K562 (cell line): ENCODE results near the gene ERAS. TPM values are rescaled to one million over a fixed set of nuclear protein-coding genes. Genes with fewer than 3 reads are reported as not detected.
A peak's percentile ranks its signal among the peaks of the same experiment; 100 is the strongest.

Source experiments
- EP300 ChIP-seq: IDR thresholded peaks from 2 replicates; pipeline ENCODE4 v1.6.1; 2012; ENCODE audit warnings: low read length, improper control_type of control experiment
- ETS1 ChIP-seq: conservative IDR thresholded peaks from 2 replicates; pipeline ENCODE4 v1.6.1; 2011; ENCODE audit warnings: low read depth, mild to moderate bottlenecking, low read length; ENCODE audit not compliant: control insufficient read depth
- FOXK2 ChIP-seq, 2 experiments: fragments of 450-650 bp; IDR thresholded peaks in 1 of 2; conservative IDR thresholded peaks in 1 of 2; 2 replicates each; pipeline ENCODE4 v1.6.1; 2016; ENCODE audit warnings: low read depth in 2 of 2, mild to moderate bottlenecking in 1 of 2
- GABPA ChIP-seq: fragments of 200-800 bp; sonication (Bioruptor generic); conservative IDR thresholded peaks from 2 replicates; pipeline ENCODE4 v1.6.1; 2016; ENCODE audit warnings: low read depth, missing genetic modification characterization, missing compliant biosample characterization
- HCFC1 ChIP-seq: IDR thresholded peaks from 2 replicates; pipeline ENCODE4 v1.6.1; 2012; ENCODE audit warnings: low read depth, low read length, improper control_type of control experiment
- MXD1 ChIP-seq: fragments of 250-450 bp; sonication (Bioruptor Pico); IDR thresholded peaks from 2 replicates; pipeline ENCODE4 v1.8.0; 2021; ENCODE audit warnings: borderline replicate concordance, mild to moderate bottlenecking, moderate library complexity; ENCODE audit not compliant: poor library complexity, severe bottlenecking
- PHF8 ChIP-seq: fragments of 200-600 bp; sonication (generic); IDR thresholded peaks from 2 replicates; pipeline ENCODE4 v1.6.1; 2012; ENCODE audit warnings: mixed run types, mild to moderate bottlenecking, inconsistent platforms, low read length, moderate library complexity, borderline replicate concordance
- RBBP5 ChIP-seq: fragments of 200-600 bp; sonication (generic); IDR thresholded peaks from 2 replicates; pipeline ENCODE4 v1.6.1; 2012; ENCODE audit warnings: borderline replicate concordance, mild to moderate bottlenecking, low read length, control low read depth, inconsistent platforms; ENCODE audit not compliant: insufficient read depth, poor library complexity, severe bottlenecking
- SIN3A ChIP-seq, 2 experiments: fragments of 150-350 bp in 1 of 2; IDR thresholded peaks; 2 replicates each; pipeline ENCODE4 v1.6.1; 2011 to 2016; ENCODE audit warnings: borderline replicate concordance in 2 of 2, low read depth in 2 of 2, low read length in 2 of 2, mild to moderate bottlenecking in 2 of 2, moderate library complexity in 2 of 2; ENCODE audit not compliant: control insufficient read depth in 1 of 2
- SP2 ChIP-seq: IDR thresholded peaks from 2 replicates; pipeline ENCODE4 v1.6.1; 2011; ENCODE audit warnings: mild to moderate bottlenecking, low read depth, low read length, moderate library complexity; ENCODE audit not compliant: poor library complexity, severe bottlenecking; ENCODE audit errors: extremely low read depth
- TAL1 ChIP-seq: fragments of 450-650 bp; IDR thresholded peaks from 2 replicates; pipeline ENCODE4 v1.6.1; 2016; ENCODE audit warnings: mild to moderate bottlenecking
- THRAP3 ChIP-seq: fragments of 450-650 bp; IDR thresholded peaks from 2 replicates; pipeline ENCODE4 v1.6.1; 2016; ENCODE audit warnings: mild to moderate bottlenecking, inconsistent platforms, borderline replicate concordance
- ZKSCAN8 ChIP-seq: fragments of 200-800 bp; sonication (Bioruptor generic); IDR thresholded peaks from 2 replicates; pipeline ENCODE4 v1.6.1; 2016; ENCODE audit warnings: missing genetic modification characterization, missing compliant biosample characterization
- ZNF644 ChIP-seq: fragments of 200-800 bp; sonication (Bioruptor generic); IDR thresholded peaks from 2 replicates; pipeline ENCODE4 v1.6.1; 2016; ENCODE audit warnings: low read depth, missing genetic modification characterization, missing compliant biosample characterization
- polyA plus RNA-seq, 8 experiments: library from polyadenylated mRNA; depleted of rRNA in 4 of 8; stranded (reverse) in 5 of 8; unstranded in 3 of 8; fragments of >200 nt; fragmentation: Nextera tagmentation in 2 of 8; fragmentation: Illumina TruSeq in 1 of 8; extraction: Ambion mirVana in 2 of 8; extraction: Trizol in 1 of 8; gene quantifications; 2 replicates each; pipeline versions ENCODE4 v1.2.1 to v1.2.3, GENCODE V29; 2011 to 2014; ENCODE audit warnings: inconsistent platforms in 1 of 8, missing spikeins in 1 of 8
- total RNA-seq, 7 experiments: library from RNA; depleted of rRNA in 6 of 7; stranded (reverse); fragments of >200 nt in 6 of 7; fragmentation: Illumina TruSeq in 2 of 7; extraction: Trizol in 2 of 7; gene quantifications; 2 replicates each; pipeline versions ENCODE4 v1.2.1 to v1.2.3, GENCODE V29; 2011 to 2021; ENCODE audit warnings: low replicate concordance in 1 of 7
- TF ChIP-seq, protein P1 (sequence below), 2 experiments: fragments of 450-650 bp; conservative IDR thresholded peaks; 2 replicates each; pipeline ENCODE4 v1.6.1; 2017; ENCODE audit warnings: mild to moderate bottlenecking in 2 of 2, moderate library complexity in 2 of 2
- TF ChIP-seq, protein P2 (sequence below), 2 experiments: fragments of 450-650 bp; IDR thresholded peaks; 2 replicates each; pipeline ENCODE4 v1.6.1; 2016
- TF ChIP-seq, protein P3 (sequence below): IDR thresholded peaks from 2 replicates; pipeline ENCODE4 v1.6.1; 2016; ENCODE audit warnings: missing genetic modification characterization, missing compliant biosample characterization

The ERAS gene
- total and polyA plus RNA-seq, 9 of the 15 experiments (the other 6 are each of a cell fraction or from before 2014, with no cell fraction given), result 0.07 to 0.12 TPM; not detected in 7

GRCh38 chrX:48801280-48802088, 24.8 kb upstream of the ERAS start, which contains the start of gene HDAC6 (continued):
- TF ChIP-seq ETS1, result no peak; the same call in 1 of the 2 replicates
- TF ChIP-seq TAL1, result no peak
- TF ChIP-seq GABPA, result no peak
- TF ChIP-seq ZNF644, result no peak
- TF ChIP-seq SP2, result peak; percentile 24
- peak; percentile 74 to 80; a peak in 3 of 4 replicates for TF ChIP-seq FOXK2 (conservative IDR thresholded peaks at IDR 0.05 in 1 of 2, IDR thresholded peaks at IDR 0.05 in 1 of 2; ENCODE audit: low read depth in 2 of 2)
- TF ChIP-seq PHF8, result peak; percentile 20; the same call in 1 of the 2 replicates
- TF ChIP-seq, protein P1, sequence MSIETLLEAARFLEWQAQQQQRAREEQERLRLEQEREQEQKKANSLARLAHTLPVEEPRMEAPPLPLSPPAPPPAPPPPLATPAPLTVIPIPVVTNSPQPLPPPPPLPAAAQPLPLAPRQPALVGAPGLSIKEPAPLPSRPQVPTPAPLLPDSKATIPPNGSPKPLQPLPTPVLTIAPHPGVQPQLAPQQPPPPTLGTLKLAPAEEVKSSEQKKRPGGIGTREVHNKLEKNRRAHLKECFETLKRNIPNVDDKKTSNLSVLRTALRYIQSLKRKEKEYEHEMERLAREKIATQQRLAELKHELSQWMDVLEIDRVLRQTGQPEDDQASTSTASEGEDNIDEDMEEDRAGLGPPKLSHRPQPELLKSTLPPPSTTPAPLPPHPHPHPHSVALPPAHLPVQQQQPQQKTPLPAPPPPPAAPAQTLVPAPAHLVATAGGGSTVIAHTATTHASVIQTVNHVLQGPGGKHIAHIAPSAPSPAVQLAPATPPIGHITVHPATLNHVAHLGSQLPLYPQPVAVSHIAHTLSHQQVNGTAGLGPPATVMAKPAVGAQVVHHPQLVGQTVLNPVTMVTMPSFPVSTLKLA (conservative IDR thresholded peaks at IDR 0.05), result no peak
- TF ChIP-seq MXD1, result no peak
- TF ChIP-seq ZKSCAN8 (CRISPR knock-in tag), result no peak
- no peak for TF ChIP-seq THRAP3
- TF ChIP-seq HCFC1, result peak; percentile 71
- TF ChIP-seq, protein P2, sequence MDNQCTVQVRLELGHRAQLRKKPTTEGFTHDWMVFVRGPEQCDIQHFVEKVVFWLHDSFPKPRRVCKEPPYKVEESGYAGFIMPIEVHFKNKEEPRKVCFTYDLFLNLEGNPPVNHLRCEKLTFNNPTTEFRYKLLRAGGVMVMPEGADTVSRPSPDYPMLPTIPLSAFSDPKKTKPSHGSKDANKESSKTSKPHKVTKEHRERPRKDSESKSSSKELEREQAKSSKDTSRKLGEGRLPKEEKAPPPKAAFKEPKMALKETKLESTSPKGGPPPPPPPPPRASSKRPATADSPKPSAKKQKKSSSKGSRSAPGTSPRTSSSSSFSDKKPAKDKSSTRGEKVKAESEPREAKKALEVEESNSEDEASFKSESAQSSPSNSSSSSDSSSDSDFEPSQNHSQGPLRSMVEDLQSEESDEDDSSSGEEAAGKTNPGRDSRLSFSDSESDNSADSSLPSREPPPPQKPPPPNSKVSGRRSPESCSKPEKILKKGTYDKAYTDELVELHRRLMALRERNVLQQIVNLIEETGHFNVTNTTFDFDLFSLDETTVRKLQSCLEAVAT (IDR thresholded peaks at IDR 0.05), result 0 out of 4 replicates have a peak, but pooled peaks of 1 of the 2 experiments have one; percentile 45
- TF ChIP-seq SIN3A (IDR thresholded peaks at IDR 0.05; ENCODE audit: borderline replicate concordance in 2 of 2, control insufficient read depth in 1 of 2, low read depth in 2 of 2, low read length in 2 of 2), result peak; percentile 64 to 88; a peak in 2 of 4 replicates
- TF ChIP-seq EP300, result no peak
- TF ChIP-seq, protein P3, sequence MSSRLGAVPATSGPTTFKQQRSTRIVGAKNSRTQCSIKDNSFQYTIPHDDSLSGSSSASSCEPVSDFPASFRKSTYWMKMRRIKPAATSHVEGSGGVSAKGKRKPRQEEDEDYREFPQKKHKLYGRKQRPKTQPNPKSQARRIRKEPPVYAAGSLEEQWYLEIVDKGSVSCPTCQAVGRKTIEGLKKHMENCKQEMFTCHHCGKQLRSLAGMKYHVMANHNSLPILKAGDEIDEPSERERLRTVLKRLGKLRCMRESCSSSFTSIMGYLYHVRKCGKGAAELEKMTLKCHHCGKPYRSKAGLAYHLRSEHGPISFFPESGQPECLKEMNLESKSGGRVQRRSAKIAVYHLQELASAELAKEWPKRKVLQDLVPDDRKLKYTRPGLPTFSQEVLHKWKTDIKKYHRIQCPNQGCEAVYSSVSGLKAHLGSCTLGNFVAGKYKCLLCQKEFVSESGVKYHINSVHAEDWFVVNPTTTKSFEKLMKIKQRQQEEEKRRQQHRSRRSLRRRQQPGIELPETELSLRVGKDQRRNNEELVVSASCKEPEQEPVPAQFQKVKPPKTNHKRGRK (tag), result no peak
- TF ChIP-seq RBBP5, result peak; percentile 59
